ENCODE data around the gene CRISPLD2. TPM values are rescaled to one million over a fixed set of nuclear protein-coding genes. Genes with fewer than 3 reads are reported as not detected.
"Not testable (repeated sequence)": the region's sequence is repeated elsewhere in the genome, so short reads cannot be mapped to it uniquely, and the experiment has no call there.

CRISPLD2 gene
- total RNA-seq, 1 donor from 2014 or later = 0.13 TPM

GRCh38 chr16:84928679-84929420, 109.1 kb downstream of the CRISPLD2 start:
- DNase-seq (ENCODE audit: low read depth, low spot score) = no peak

- no peak for DNase-seq (ENCODE audit: low read depth, low spot score)
These were observed 109.9 kb downstream of the CRISPLD2 start for GRCh38 chr16:84929421-84930297.

- no peak for DNase-seq (ENCODE audit: low read depth, low spot score)
These were observed 110.7 kb downstream of the CRISPLD2 start for GRCh38 chr16:84930298-84931106.

GRCh38 chr16:84931107-84931494, 111.3 kb downstream of the CRISPLD2 start:
- DNase-seq (ENCODE audit: low read depth, low spot score) = no peak

- DNase-seq (ENCODE audit: low read depth, low spot score) = no peak
These were observed 111.7 kb downstream of the CRISPLD2 start for GRCh38 chr16:84931506-84931905.

GRCh38 chr16:84932681-84933080, 112.9 kb downstream of the CRISPLD2 start:
- no peak for DNase-seq (ENCODE audit: low read depth, low spot score)

- no peak for DNase-seq (ENCODE audit: low read depth, low spot score)
These were observed 114.2 kb downstream of the CRISPLD2 start for GRCh38 chr16:84933774-84934631.

GRCh38 chr16:84937196-84938005, 117.6 kb downstream of the CRISPLD2 start:
- DNase-seq (ENCODE audit: low read depth, low spot score) = no peak

- DNase-seq (ENCODE audit: low read depth, low spot score) = not testable (repeated sequence)
These were observed 118.8 kb downstream of the CRISPLD2 start for GRCh38 chr16:84938616-84939015.

- DNase-seq (ENCODE audit: low read depth, low spot score) = no peak
These were observed 121.1 kb downstream of the CRISPLD2 start for GRCh38 chr16:84940670-84941551.

- no peak for DNase-seq (ENCODE audit: low read depth, low spot score)
These were observed 122.1 kb downstream of the CRISPLD2 start for GRCh38 chr16:84941921-84942320.

GRCh38 chr16:84942786-84943185, 123.0 kb downstream of the CRISPLD2 start:
- no peak for DNase-seq (ENCODE audit: low read depth, low spot score)

- DNase-seq (ENCODE audit: low read depth, low spot score) = no peak
These were observed 123.8 kb downstream of the CRISPLD2 start for GRCh38 chr16:84943620-84944019.

GRCh38 chr16:84947022-84947421, 127.2 kb downstream of the CRISPLD2 start:
- DNase-seq (ENCODE audit: low read depth, low spot score) = no peak

GRCh38 chr16:84947996-84948850, 128.4 kb downstream of the CRISPLD2 start:
- no peak for DNase-seq (ENCODE audit: low read depth, low spot score)

- no peak for DNase-seq (ENCODE audit: low read depth, low spot score)
These were observed 129.2 kb downstream of the CRISPLD2 start for GRCh38 chr16:84948851-84949610.

GRCh38 chr16:84949772-84950436, 130.1 kb downstream of the CRISPLD2 start:
- no peak for DNase-seq (ENCODE audit: low read depth, low spot score)
